SK-N-SH (cell line): ENCODE results near the gene BCAS3.

Source experiments
- CHD2 ChIP-seq: fragments of 150-350 bp; IDR thresholded peaks from 2 replicates; pipeline ENCODE4 v1.6.1; 2018; ENCODE audit warnings: low read length; ENCODE audit not compliant: partially characterized antibody
- CTCF ChIP-seq: fragments of 200-600 bp; sonication (generic); IDR thresholded peaks from 2 replicates; pipeline ENCODE4 v1.6.1; 2017; ENCODE audit warnings: antibody characterized with exemption, mild to moderate bottlenecking, moderate library complexity
- EP300 ChIP-seq, 2 experiments: IDR thresholded peaks; 2 replicates each; pipeline versions ENCODE4 v1.4.0 to v1.6.1; 2012; ENCODE audit warnings: borderline replicate concordance in 1 of 2, low read depth in 1 of 2, low read length in 1 of 2
- FOXM1 ChIP-seq: IDR thresholded peaks from 2 replicates; pipeline ENCODE4 v1.4.0; 2012; ENCODE audit warnings: low read depth, mild to moderate bottlenecking
- JUND ChIP-seq: IDR thresholded peaks from 2 replicates; pipeline ENCODE4 v1.4.0; 2012
- MXI1 ChIP-seq: IDR thresholded peaks from 2 replicates; pipeline ENCODE4 v1.6.1; 2012; ENCODE audit warnings: mild to moderate bottlenecking, low read depth, low read length, improper control_type of control experiment
- POLR2AphosphoS5 ChIP-seq: IDR thresholded peaks from 2 replicates; pipeline ENCODE4 v1.6.1; 2012; ENCODE audit warnings: low read depth, low read length
- RAD21 ChIP-seq: IDR thresholded peaks from 2 replicates; pipeline ENCODE4 v1.6.1; 2012; ENCODE audit warnings: mild to moderate bottlenecking, low read length
- RFX5 ChIP-seq: IDR thresholded peaks from 2 replicates; pipeline ENCODE4 v1.6.1; 2012; ENCODE audit warnings: mild to moderate bottlenecking, improper control_type of control experiment, low read length
- TCF12 ChIP-seq: IDR thresholded peaks from 2 replicates; pipeline ENCODE4 v1.4.0; 2012
- USF2 ChIP-seq: fragments of 150-350 bp; IDR thresholded peaks from 2 replicates; pipeline ENCODE4 v1.6.1; 2017; ENCODE audit warnings: antibody characterized with exemption, low read length, low read depth, borderline replicate concordance

DNA sequence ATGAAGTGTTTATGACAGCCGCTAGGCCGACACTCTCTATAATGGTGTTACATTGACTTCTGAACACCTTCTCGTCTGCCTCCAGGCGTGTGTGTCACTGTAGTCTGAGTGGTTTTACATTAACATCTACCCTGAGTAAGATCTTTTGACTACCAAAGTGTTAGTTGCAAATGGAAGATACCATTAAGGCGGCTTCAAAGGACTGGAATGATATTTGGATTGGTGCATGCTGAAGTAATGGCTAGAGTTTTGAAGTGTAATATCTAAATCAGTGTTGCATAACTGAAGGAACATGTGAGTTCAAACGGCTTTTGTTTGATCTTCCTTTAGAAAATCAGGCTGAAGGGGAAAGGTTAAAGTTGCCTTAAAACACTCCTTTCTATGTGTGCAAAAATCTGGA lies 52.2 kb downstream of the BCAS3 start:
- no peak for TF ChIP-seq CTCF
- TF ChIP-seq RFX5, result no peak
- no peak for TF ChIP-seq EP300 (IDR thresholded peaks at IDR 0.05; ENCODE audit: borderline replicate concordance in 1 of 2, low read depth in 1 of 2, low read length in 1 of 2)
- no peak for TF ChIP-seq MXI1
- TF ChIP-seq POLR2AphosphoS5, result no peak
- TF ChIP-seq FOXM1, result no peak
- no peak for TF ChIP-seq RAD21
- TF ChIP-seq CHD2, result no peak
- no peak for TF ChIP-seq USF2
- no peak for TF ChIP-seq JUND
- TF ChIP-seq TCF12, result no peak
